ENCODE measurements around the gene GEMIN7.

Gene GEMIN7

DNA sequence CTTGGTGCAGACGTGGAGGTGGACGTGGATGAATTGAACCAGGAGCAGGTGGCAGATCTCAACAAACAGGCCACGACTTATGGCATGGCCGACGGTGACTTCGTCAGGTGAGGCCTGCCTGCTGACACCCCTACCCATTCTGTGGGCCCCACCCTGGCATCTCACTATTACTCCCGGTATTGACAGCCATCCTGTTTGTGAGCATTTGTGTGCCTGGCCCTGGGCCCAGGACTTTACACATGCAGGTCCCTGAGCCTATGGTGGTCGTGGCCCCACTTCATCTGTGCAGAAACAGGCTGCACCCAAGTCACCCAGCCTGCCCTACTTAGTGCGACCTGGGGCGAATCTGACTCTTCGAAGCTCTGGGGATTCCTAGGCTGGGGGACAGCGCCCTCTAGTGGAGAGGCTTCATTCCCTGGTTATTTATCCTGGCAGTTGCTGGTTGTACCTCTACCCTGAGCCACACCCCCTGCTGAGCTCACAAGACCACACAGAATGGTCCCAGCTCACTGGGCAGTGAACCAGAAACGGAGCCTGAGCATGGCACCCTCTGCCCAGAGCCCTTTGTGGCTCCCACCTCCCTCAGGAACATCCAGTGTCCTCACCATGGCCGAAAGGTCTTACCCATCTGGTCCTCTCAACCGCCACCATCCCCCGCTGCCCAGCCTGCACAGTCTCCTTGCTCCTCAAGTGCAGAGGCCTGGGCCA is 19.6 kb upstream of the GEMIN7 start:
- FAIRE-seq (peak; percentile 92), DNase-seq (ENCODE audit: insufficient read length, low spot score) (peak; percentile 96)

DNA sequence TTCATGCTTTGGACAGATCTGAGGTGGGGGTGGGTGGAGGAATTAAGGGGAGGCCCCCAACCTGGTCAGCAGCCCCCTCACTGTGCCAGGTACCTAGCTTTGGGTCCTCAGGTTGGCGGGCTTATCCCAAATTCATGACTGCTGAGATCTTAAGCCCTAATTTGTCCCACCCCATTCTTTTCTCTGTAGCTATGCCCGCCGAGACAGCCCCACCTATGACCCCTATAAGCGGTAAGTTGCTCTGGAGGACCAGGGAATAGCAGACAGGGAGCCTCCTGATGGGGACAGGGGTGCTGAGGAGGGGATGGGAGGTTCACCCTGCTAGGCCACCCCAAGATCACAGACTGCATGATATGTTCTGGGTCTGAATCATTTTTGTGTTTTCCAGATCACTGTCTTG is 17.1 kb upstream of the GEMIN7 start:
- FAIRE-seq (no peak), DNase-seq (ENCODE audit: insufficient read length, low spot score) (no peak)

DNA sequence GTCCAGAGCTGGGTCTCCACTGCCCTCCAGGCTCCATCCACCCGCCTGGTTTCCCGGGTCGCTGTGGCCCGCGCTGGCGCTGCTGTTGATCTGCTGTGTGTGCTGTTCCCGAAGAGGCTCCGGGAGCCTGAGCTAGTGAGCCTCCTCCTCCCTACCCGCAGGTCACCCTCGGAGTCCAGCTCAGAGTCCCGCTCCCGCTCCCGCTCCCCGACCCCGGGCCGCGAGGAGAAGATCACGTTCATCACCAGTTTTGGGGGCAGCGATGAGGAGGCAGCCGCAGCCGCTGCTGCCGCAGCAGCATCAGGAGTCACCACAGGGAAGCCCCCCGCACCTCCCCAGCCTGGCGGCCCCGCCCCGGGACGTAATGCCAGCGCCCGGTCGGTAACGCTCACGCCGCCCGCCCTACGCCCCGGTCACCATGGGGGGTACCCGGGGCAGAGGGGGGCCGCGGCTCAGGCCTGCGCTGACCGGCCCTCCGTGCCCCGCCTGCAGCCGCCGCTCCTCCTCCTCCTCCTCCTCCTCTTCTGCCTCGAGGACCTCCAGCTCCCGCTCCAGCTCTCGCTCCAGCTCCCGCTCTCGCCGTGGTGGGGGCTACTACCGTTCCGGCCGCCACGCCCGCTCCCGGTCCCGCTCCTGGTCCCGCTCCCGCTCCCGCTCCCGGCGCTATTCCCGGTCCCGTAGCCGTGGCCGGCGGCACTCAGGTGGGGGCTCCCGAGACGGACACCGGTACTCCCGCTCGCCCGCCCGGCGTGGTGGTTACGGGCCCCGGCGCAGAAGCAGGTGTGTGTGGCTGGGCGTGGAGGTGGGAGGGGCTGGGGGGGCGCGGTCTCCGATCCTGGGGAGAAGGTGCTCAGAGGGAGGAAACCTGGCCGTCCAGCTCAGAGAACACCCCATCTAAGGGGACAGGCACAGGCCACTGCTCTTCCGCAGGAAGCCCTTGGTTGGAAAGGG is 14.9 kb upstream of the GEMIN7 start:
- DNase-seq (ENCODE audit: insufficient read length, low spot score) (no peak), FAIRE-seq (no peak)

DNA sequence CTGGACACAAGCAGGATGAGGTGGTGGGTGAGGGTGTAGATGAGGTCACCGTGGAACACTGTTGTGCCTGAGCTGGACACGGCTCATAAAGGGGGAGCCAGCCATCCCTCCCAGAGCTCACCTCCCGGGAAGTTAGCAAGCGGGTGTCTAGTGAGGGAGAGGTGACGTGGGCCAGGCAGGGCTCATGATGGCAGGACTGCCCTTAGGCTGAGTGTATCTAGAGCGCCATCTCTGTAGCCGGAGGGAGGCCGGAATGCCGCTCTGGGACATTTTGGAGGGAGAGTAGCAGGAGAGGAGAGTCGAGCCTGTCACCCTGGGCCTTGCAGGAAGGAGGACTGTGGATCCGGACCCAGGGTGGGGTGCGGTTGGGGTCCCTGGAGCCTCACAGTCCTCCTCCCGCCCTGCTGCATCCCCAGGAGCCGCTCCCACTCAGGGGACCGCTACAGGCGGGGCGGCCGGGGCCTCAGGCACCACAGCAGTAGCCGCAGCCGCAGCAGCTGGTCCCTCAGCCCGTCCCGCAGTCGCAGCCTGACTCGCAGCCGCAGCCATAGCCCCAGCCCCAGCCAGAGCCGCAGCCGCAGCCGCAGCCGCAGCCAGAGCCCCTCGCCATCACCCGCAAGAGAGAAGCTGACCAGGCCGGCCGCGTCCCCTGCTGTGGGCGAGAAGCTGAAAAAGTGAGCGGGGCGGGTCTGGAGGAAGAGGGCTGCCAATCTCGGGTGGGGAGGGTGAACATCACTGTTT is 12.0 kb upstream of the GEMIN7 start:
- DNase-seq (ENCODE audit: insufficient read length, low spot score) (no peak), FAIRE-seq (no peak)

DNA sequence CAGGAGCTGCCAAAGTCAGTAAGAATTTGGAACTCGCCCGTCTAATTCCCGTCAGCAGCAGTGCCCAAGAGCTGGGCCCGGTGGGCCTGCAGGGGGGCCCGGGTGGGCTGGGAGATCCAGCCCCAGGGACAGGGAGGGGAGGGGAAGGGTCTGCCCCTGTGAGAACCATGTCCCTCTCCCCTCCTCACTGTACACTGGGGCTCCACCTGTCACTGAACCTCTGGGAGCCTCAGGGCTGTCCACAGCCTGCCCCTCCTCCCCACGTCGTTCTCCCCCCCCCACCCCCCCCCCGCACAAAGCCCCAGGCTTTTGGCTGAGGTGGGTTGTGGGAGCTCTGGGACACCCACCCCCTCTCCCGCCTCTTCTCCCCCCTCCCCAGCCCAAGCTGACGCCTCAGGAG is 11.0 kb upstream of the GEMIN7 start:
- no peak for DNase-seq (ENCODE audit: insufficient read length, low spot score)
- no peak for FAIRE-seq

DNA sequence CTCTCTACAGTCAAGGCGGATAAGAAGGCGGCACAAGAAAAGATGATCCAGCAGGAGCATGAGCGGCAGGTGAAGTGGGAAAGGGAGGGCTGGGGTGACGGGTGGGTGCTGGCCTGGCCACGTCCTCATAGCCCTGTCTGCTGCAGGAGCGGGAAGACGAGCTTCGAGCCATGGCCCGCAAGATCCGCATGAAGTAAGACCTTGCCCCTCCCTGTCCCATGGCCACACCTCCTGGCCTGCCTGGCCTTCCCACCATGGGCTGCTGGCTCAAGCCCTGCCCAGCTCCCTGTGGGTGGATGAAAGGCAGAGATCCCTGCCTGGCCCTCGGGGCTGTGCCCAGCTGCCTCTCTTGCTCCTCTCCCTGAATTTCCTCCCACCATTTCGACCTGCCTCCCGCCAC is 10.0 kb upstream of the GEMIN7 start:
- DNase-seq (ENCODE audit: insufficient read length, low spot score) (no peak), FAIRE-seq (no peak)

DNA sequence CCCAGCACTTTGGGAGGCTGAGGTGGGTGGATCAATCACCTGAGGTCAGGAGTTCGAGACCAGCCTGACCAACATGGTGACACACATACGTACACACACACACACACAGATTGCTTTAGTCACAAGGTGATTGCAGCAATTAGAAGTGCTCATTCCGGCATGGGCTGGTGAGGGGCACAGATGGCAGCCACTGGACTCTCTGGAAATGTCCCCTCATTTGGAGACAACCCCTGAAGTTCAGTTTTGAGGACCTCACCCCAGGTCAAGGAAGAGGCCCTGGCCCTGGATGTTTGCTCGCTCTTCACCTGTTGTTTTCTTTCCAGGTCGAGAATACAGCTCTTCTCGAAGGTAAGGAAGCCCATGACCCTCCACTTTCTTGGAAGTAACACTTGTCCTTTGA is 8.8 kb upstream of the GEMIN7 start:
- FAIRE-seq (no peak), DNase-seq (ENCODE audit: insufficient read length, low spot score) (no peak)

DNA sequence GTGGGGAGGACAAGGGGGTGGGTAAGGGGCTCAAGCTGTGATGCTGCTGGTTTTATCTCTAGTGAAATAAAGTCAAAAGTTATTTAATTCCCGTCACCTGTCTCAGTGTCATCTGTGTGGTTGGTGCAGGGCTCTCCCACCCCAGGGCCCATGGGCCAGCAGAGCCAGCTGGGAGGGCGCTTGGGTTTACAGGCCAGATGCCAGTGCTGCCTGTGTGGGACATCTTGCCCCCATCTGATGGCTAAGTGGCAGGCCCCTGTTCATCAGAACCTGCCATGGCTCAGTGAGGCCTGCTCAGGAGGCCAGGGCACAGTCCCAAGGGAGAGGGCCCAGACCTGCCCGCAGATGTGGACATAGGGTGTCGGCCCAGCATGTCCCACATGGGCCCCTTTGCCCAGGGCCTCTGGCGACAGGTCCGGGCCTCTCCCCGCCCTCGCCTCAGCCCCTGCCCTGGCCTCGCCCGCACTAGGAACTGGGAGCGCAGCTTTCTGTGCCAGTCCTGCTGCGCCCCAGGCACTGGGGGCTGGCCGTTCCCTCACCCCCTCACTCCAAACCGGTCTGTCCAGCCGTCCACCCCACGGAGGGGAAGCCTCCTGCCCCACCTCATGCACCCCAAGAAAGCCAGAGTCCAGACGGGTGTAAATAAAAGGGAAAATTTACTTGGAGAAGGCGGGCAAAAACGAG is 8.1 kb upstream of the GEMIN7 start:
- no peak for DNase-seq (ENCODE audit: insufficient read length, low spot score)
- FAIRE-seq, result no peak

DNA sequence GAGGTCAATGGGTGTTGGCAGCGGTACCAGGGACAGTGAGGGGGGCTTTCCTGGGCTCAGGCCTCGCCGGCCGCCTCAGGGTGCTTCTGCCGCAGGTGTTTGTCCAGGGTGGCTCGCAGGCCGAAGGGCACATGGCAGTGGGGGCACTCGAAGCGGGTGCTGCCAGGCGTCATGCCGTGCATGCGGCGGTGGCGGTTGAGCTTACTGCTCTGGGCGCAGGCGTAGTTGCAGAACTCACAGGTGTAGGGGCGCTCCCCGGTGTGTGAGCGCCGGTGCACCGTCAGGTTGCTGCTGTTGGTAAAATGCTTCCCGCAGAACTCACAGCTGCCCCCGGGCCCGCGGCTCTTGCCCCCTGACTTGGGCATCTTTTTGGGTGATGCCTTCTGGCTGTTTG is 7.5 kb upstream of the GEMIN7 start:
- no peak for FAIRE-seq
- DNase-seq (ENCODE audit: insufficient read length, low spot score), result no peak

DNA sequence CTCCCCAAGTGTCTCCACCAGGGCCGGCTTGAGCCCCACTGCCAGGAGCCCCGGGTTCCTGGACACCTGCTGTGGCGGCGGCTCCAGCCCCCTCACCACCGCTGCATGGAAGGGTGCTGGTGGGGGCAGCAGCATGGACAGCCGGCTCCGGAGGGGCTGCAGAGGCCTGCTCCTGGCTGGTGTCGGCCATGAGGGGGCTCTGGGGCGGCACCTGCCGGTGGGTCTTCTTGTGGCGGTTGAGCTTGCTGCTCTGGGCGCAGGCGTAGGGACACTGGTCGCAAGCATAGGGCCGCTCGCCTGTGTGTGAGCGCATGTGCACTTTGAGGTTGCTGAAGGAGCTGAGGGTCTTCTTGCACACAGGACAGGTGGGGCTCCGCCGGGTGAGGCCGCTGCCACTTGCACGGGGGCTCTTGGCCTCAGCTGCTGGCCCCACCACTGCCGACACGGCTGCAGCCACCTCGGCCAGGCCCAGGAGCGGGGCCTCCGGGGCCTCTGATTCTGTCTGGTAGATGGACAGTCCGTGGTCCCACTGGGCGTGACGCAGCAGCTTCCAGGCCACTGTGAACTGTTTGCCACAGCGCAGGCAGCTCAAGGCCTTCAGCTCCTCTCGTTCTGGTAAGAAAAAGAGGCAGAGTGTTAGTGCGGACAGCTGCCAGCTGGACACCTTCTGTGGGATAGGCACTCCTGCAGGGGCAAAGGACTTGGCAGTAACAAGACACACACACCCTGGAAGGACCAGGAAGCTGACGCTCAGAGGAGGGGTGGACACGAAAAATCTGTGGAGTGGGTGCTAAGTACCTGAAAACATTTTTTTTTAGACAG is 6.9 kb upstream of the GEMIN7 start:
- FAIRE-seq (no peak), DNase-seq (ENCODE audit: insufficient read length, low spot score) (no peak)

DNA sequence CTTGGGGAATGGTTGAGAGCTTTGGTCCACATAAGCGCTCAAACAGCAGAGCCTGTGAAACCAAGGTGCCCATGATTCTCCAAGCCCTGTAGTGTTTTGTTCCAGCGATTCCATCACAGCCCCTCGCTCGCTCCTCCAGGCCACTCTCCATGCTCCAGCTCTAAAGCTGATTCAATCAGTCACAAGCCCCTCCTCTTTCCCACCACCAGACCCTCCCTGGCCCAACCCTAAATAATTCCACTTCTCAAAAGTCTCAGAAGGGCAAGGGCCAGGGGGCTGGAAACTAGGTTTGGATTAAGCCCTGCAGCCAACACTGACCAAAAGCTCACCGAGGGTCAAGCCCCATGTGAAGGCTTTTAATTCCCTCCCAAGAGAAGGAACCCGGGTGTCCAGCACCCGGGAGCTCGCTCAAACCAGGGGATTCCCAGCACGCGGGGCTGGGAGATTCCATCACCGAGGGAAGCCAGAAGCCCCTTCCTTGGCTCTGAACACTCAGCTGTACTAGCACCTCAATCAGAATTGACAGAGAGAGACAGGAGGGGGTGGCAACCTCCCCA is 4.2 kb upstream of the GEMIN7 start:
- DNase-seq (ENCODE audit: insufficient read length, low spot score), result no peak
- FAIRE-seq, result no peak

DNA sequence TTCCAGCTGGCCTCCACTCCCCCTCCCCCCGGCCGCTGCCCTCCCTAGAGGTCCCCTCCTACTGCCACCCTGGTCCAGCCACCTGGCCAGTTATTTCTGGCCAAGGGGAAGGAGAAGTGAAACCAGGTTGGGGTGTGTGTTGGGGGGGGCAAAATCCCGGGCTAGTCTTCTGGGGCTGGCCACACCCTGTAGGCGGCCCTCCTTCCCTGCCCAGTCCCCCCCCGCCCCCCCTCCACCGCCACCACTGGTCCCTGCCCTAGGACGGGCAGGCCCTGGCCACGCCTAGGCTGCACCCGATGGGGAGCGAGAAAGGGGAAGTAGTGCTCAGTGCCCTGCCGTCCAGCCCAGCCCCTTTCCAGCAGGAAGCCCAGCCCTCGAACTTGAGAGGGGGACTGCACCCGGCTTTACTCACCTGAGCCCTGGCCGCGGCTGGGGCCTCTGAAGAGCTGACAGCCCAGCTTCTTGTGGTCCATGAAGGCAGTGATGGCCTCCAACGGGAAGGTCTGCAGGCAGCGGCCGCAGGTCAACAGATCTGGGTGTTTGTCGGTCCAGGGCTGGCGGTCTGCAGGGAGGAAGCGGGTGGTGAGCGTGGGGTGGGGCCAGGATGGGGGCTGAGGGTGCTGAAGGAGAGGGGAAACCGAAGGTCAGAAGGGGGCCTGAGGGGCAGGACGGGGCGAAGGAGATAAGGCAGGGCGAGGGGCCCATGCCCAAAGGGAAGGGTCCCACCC is 3.6 kb upstream of the GEMIN7 start:
- FAIRE-seq (peak; percentile 88), DNase-seq (ENCODE audit: insufficient read length, low spot score) (peak; percentile 95)

DNA sequence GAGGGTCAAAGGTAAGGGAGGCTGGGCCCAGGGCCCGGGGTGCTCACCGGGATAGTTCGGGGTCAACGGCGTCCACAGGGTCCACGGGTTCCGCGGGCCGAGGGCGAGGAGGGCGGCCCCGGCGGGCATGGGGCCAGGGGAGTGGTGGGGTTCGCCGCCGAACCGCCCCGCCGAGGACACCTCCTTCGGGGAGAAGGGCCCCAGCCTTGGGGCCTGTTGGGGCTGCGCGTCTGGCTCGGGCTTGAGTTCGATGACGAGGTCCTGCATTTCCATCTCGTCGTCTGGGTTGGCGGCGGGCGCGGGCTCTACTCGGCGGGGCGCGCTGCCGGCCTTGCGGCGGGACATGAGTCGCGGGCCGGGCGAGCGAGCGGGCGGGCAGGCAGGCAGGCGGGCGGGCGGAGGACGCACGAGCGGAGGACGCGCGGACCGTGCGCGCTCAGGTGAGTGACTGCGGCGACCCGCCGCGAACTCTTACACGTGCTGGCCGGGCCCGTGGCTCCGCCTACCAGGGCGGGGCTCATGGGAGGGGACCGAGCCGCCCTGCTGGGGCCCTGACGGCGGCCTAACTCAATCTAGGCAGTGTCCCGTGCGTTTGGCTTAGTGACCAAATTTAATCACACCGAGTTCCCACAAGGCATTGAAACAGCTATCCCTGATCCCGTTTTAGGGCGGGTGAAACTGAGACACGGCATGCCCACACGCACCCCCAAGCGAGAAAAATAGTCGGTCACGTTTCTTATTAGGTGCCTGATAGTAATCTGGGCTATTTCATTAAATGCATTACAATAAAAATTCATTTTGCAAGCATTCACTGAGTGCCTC is 2.8 kb upstream of the GEMIN7 start, which contains the start of gene ZNF296:
Gene ZNF296, minus strand, starts transcription at position 450 of the 822 bp plus-strand sequence. Its CDS starts 105 bp downstream, at position 345.
- DNase-seq (ENCODE audit: insufficient read length, low spot score), result peak; percentile 84

DNA sequence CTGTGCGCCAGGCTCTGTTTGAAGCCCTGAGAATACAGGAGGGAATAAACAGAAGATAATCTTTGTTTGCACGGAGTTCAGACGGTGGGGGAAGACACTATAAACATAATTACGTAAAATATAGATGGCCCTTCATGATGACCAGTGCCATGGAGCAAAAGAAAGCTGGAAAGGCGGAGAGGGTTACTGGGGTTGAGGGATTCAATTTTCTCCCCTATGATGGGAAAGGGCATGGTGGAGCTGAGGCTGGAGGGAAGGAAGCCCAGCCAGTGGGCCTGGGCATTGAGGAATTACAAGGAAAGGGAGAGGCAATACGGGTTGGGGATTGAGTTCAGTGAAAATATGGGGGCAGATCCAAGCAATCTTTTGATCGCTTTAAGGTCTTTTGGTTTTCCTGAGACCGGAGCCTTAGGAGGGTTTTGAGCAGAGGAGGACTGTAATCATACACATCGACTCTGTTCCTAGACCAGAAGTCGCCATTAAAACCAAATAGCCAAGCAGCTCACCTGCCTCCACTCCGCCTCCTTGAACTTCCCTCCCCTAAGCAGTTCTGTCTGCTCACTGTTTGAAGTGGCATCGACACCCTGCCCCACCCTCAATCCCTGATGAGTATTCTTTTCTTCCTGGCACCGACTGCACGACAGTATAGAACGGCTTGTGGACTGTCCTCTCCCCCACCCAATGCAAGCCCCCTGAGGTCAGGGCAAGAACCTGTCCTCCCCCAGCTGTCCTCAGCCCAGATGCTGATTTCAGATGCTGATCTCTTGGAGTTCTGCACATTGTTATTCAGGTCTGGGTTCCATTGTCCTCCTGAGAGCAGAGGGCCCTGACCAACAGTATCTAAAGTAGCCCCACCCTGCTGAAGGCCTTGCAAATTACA is 2.0 kb upstream of the GEMIN7 start:
- FAIRE-seq (peak; percentile 51), DNase-seq (ENCODE audit: insufficient read length, low spot score) (no peak)

More for the DNA sequence above, 2.8 kb upstream of the GEMIN7 start, which contains the start of gene ZNF296:
- peak; percentile 80 for FAIRE-seq

DNA sequence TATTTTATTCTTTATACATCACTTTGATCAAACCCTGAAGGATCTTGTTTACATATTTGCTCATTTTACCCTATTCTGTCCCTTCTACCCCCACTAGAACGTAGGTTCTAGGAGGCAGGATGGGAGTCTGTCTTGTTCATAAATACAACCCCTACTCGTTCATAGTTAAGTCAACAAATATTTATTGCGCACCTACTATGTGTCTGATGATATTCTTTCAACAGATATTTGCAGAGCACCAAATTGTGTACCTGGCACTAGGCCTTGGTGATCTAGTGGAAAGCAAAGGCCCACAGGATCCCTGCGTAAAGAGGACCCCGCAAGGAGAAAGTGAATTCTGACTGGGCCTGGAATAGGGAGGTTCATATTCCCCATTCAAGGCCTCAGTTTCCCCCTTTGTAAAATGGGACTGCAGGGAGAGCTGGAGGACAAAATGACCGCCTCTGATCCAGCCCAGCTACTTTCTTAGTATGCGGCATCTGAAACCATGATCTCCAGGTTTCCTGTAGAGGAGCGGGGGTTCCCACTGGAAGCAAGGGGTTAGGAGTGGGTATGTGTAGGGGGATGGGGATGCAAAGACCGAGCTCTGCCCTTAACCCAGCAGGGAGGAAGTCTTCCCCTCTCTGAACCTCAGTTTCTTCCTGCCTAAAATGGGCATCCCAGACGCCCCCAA is 534 bp upstream of the GEMIN7 start:
- DNase-seq (ENCODE audit: insufficient read length, low spot score), result no peak
- no peak for FAIRE-seq

DNA sequence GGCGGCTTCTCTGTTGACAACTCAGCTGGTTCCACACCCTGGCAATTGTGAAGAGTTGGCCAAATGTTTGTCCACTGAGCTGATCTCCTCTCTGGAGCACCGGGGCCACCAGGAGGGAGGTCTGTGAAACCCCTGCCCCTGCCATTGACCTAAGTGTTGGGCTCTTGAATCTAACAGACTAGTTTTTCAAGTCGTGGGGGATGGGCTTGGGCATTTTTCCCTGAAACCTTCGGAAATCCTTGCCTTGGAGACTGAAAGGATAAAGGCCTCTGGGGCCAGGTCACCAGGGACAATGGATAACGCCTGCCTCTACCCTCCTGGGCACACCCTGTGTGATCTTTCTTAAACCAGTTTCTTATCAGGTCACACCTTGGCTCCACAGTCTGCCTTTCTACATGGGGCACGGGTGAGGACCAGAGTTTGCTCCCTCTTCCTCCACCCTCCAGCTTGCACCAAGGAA is 881 bp downstream of the GEMIN7 start:
- DNase-seq (ENCODE audit: insufficient read length, low spot score) (no peak), FAIRE-seq (no peak)
